Femur (tissue), 1 donor: ENCODE results near the gene OCIAD1.

Experiments used
- DNase-seq: peaks from one replicate; pipeline ENCODE4 v3.0.0-alpha.2; 2017

The OCIAD1 gene

DNA sequence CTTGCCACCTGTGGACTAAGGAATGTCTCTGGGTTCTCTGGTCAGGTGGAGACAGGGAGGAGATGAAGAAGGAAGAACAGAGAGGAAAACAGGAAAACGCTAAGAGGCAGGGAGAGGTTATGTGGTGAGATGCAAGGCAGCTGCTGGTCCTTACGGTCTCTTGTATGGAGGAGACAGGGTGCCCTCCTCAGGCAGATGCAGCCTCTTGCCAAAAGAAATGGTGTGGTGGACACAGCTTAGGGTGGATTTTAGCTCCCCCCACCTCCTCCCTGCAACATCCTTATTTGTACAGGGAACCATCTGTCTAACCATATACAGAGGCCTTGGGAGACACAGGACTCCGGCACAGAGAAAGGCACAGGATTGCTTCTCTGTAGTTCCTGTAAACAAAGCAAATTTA is 66.0 kb downstream of the OCIAD1 start:
- no peak for DNase-seq

DNA sequence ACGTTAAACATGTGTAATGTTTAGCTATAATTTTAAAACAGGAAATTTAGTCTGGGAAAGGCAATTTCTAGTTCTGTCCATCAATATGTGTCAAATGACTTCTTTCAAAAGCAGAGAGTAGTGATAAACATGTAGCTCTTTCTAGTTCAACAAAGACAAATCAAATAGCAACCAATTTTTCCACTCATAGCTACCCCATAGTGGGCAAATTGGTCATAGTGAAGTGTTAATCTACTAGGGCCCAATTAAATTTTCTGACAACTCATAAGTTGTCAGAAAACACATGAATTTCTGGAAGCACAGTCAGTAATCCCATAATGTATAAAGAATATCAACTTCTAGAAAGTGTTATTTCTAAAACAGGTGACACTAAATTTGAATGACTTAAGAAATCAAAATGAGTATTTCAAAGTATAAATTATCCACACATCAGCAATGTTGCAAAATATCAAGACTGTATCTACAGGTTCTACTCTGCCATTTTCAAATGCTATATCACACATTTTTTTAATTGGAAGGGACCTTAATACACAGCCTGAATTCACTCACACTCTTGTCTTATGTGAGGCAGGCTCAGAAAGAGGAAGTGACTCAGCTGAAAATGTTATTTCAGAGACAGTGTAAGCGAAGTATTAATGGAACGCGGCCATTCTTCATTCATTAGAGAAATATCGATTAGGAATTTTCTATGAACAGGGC is 68.0 kb downstream of the OCIAD1 start:
- no peak for DNase-seq

DNA sequence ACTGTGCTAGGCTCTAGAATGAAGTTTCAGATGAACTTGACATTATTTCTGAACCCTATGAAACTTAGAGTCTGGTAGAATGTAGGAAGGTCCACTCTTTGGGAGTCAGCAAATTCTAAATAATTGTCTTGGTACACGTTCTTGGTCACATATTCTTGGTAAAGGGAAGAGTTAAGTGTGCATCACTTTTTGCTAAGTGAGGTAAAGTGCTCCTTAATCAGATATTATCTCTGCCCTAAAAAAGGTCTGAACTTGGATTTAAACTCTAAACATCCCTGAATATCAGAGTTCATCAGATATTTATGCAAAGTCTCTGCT is 68.5 kb downstream of the OCIAD1 start:
- no peak for DNase-seq

DNA sequence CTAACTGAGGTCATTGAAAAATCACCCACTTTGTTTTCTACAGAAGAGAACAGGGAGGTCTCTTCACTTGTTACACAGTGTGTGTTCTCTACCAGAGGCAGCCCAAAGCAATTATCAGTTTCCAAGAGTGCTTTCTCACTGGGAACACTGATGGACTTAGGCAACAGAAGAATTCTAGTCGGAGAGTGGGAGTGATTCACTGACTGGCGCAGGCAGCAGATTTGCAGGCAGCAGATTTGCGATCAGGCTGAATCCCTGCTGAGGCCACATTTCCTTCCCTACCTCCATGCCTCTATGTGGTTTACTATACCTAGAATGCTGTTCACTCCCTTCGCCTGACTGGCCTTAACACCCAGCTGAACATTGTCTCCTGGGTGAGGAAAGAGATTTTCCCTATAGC is 69.1 kb downstream of the OCIAD1 start:
- no peak for DNase-seq

DNA sequence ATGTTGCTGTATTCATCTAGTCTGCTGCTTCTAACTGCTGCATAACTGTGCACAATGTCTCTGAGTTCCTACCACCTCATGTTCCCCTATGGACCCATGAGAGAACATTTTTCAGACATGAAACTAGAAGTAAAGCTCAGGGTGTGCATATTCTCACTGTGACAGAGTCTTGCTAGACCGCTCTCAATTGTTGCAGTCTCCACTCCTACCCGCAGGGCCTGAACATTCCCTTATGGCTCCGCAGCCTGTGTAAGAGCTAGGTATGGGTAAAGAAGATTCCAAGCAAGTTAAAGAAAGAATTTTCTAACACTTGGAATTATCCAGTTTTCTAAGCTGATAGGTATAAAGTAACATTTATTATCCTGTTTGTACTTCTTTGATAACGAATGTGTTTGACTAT is 70.3 kb downstream of the OCIAD1 start:
- no peak for DNase-seq

DNA sequence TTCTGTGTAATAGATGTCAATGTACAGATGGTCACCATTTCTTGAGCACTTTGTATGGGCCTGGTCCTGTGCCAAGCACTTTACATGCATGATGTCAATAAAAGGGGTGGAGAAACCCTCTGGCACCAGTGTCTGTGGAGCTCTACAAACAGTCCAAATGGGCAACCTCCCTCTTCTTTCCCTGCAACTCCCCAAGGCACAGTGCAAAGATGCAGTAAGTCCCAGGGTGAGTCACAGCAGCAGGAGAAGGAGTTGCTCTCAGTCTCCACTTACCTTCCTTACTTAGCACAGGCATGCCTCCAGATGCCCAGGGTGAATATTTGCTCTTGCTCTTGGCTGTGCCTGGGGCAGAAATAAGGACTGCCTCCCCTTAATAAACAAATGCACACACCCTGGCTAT is 71.4 kb downstream of the OCIAD1 start:
- DNase-seq, result no peak

DNA sequence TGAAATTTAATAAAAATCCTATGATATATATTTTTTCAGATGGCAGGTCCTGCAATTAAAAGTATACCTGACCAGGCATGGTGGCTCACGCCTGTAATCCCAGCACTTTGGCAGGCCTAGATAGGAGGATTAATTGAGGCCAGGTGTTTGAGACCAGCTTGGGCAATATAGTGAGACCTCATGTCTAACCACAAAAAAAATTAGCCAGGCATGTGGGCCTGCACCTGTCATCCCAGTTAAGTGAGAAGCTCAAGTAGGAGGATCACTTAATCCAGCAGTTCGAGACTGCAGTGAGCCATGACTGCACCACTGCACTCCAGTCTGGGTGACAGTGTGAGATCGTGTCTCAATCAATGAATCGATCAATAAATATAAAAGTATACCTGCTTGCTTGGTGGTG is 73.2 kb downstream of the OCIAD1 start:
- DNase-seq, result no peak

DNA sequence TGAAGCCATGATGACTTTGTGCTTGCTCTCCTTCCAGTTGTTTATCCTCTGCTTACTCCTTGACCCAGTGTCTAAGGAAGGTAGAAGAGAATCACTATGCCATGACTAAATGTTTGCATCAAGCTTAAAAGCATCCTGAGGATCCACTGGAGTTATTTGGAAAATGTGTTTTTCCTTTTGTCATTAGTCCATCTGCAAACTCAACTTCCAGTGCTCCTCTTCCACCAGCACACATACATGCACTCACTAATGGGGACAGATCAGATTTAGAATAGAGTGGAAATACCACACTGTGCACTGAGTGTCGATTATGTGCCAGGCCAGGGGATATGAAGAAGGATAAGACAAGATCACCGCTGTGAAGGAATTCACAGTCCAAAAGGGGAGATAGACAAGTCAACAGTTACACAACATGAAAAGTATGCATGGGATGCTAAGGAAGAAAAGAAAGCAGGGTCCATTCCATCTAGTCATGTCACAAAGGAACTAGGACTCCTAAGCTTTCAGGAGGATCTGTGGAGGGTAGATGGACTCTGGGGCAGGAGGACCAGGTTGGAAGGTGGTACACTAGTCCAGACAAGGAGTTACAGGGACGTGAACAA is 73.8 kb downstream of the OCIAD1 start:
- DNase-seq, result no peak

DNA sequence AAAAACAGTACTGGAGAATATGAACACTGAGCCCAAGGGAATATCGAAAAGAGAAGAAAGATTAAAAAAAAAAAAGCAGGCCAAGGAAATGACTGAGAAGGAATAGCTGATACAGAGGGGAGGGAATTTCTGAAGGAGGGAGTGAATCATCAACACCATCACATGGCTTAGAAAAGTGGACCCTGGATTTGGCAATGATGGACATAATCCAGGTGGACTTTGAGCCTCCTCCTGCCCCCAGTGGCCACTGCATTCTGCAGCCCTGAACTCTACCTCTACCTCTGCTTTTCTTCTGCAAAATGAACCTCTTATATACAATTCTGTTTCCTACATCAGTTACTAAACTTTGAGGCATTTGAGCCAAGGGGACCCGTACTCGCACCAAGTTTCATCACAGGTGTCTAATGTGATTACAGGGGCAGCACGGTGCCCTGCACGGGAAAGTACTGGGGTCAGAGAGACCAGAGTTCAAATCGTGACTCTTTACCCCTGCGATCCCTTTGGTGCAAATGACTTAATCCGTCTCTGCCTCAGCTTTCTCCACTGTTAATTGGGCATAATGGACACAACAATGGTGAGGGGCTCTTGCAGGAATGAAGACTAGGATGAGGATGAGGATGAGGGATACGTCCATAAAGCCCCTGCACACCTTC is 74.6 kb downstream of the OCIAD1 start:
- no peak for DNase-seq

DNA sequence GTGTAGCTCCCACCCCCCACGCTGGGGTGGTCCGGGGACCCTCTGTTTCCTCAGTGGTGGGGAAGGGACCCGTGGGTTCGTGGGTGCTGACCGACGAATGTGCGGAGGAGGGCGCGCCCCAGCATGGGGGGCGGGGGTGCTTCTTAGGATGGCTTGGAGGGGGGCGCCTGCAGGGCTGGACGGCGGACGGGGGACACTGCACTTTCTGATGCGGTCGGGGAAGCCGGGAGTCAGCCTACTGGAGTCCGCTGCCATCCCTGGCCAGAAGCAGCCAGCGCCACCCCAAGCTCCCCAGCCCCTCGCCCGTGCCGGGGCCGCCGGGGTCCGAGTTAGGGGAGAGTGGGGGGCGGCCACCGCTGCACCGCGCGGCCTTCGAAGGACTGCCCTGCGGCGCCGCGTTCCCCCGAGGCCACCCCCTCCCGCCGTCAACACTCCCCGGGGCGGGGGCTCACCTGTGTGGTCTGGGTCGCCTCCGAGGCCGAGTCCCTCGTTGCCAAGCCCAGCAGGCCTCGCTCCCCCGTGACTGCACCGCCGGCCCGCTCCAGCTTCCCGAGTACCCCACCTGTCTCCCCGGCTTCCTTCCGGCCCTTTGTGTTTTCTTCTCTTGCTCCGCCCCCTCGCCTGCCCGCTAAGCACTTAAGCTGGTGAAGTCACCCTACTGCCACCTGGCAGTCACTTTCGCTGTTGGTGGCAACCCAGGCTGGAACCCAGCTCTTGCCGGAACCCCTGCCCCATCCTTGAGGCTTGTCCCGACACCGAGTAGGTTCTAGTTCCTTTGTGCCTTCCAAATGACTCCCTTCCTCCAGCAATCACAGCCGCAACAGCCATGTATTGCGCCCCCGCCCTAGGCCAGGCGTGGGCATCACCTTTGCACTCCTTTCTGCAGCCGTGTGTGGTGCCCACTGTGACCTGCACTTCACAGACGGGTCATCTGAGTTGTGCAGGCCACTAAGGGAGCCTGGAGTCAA is 75.6 kb downstream of the OCIAD1 start, which contains the start of gene OCIAD2:
OCIAD2 (minus strand) TSS at position 569 of the 968 bp plus-strand sequence. CDS start 2,225 bp downstream, outside the sequence.
- DNase-seq, result peak; percentile 59

DNA sequence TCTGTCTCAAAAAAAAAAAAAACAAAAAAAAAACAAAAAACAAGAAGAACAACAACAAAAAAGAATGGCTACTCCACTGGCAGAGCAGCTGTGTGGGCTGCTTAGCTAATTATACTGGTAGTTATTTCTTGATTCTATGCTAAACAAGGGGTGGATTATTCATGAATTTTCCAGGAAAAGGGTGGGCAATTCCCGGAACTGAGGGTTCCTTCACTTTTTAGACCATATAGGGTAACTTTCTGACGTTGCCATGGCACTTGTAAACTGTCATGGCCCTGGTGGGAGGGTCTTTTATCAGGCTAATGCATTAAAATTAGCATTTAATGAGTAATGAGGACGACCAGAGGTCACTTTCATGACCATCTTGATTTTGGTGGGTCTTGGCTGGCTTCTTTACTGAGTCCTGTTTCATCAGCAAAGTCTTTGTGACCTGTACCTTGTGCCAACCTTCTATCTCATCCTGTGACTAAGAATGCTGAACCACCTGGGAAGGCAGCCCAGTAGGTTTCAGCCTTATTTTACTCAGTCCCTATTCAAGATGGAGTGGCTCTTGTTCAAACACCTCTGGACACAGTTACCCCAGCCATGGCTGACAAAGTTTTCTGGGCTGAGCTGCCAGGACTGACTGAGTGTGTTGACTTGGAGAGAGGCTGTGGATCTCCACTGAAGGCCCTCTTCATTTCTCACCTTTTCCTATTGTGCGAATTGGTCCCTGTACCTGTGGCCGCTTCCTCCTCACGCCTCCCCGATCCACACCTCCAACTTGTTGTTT is 77.0 kb downstream of the OCIAD1 start:
- DNase-seq, result no peak

DNA sequence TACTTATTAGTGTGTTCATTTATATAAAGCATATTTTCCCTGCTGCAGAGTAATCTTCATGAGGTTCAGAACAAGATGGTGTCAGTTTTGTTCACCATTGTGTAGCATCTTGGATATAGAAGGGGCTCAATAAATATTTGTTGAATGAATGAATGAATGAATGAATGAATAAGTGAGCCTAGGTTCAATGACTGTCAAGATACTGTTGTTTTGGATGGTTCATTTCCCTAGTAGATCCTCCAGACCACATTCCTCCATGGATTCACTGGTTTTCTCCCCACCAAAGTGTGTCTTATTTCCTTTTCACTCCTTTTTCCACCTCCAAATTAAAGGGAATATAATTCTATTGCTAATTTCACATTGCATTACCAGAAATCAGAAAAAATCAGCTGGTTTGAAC is 77.8 kb downstream of the OCIAD1 start:
- no peak for DNase-seq

DNA sequence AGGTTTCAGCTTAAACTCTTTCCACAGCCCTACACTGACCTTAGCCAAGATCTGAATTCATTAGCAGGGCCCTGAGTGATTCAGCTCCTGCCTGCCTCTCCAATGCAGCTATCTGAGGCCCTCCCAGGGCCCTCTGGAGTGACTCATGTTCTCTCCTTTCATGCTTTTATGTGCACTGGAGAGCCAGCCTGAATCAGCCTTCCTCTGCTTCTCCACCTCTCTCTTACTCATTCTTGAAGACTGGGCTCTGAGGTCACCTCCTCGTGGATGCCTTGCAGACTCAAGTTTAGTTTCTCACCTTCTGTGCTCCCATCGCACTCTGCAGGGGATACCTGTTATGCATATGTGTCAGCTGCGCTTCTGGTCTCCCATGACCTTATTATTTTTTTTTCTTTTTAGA is 78.8 kb downstream of the OCIAD1 start:
- no peak for DNase-seq

DNA sequence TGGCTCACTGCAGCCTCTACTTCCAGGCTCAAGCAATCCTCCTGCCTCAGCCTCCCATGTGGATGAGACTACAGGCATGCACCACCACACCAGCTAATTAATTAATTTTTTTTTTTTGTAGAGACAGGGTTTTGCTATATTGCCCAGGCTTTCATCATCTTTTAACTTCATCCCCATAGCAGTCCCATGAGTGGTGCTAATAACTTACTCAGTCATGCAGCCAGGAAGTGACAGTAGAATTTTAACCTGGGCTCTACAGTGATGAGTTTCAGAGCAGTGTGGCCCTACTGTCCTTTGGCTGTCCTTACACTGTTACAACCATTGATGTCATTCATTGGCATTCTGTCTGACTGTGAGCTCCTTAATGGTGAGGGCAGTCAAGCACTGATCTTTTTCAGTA is 79.6 kb downstream of the OCIAD1 start:
- no peak for DNase-seq
